Measurements from ENCODE around the gene CLECL1.

- TF ChIP-seq, protein P1, sequence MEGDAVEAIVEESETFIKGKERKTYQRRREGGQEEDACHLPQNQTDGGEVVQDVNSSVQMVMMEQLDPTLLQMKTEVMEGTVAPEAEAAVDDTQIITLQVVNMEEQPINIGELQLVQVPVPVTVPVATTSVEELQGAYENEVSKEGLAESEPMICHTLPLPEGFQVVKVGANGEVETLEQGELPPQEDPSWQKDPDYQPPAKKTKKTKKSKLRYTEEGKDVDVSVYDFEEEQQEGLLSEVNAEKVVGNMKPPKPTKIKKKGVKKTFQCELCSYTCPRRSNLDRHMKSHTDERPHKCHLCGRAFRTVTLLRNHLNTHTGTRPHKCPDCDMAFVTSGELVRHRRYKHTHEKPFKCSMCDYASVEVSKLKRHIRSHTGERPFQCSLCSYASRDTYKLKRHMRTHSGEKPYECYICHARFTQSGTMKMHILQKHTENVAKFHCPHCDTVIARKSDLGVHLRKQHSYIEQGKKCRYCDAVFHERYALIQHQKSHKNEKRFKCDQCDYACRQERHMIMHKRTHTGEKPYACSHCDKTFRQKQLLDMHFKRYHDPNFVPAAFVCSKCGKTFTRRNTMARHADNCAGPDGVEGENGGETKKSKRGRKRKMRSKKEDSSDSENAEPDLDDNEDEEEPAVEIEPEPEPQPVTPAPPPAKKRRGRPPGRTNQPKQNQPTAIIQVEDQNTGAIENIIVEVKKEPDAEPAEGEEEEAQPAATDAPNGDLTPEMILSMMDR (IDR thresholded peaks at IDR 0.05; ENCODE audit: extremely low read depth in 1 of 2, insufficient read depth in 1 of 2, low read depth in 1 of 2, low read length in 2 of 2): no peak
- TF ChIP-seq EZH2 (IDR thresholded peaks at IDR 0.05; ENCODE audit: borderline replicate concordance, low read depth, low read length, severe bottlenecking) (no peak), POLR2A (IDR thresholded peaks at IDR 0.05; ENCODE audit: low read depth, low read length) (no peak), POLR2AphosphoS5 (IDR thresholded peaks at IDR 0.05; ENCODE audit: insufficient read depth, low read depth, low read length) (no peak), FOS (IDR thresholded peaks at IDR 0.05; ENCODE audit: borderline replicate concordance, insufficient read depth, low read length) (no peak), MYC (IDR thresholded peaks at IDR 0.05; ENCODE audit: low read depth, low read length) (no peak), JUN (IDR thresholded peaks at IDR 0.05; ENCODE audit: borderline replicate concordance, insufficient read depth, insufficient read length, low read depth) (no peak)
- TF ChIP-seq, protein P2, sequence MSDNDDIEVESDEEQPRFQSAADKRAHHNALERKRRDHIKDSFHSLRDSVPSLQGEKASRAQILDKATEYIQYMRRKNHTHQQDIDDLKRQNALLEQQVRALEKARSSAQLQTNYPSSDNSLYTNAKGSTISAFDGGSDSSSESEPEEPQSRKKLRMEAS (IDR thresholded peaks at IDR 0.05; ENCODE audit: insufficient read depth, insufficient read length): no peak
Measured at GRCh38 chr12:9755567-9755966, 22.7 kb upstream of the CLECL1 start.
